NCI-H345 treated with DMSO at 0.1 percent for 48 hours (cell line): ENCODE measurements around the gene PKD1.
"Not testable (repeated sequence)": the region's sequence is repeated elsewhere in the genome, so short reads cannot be mapped to it uniquely, and the experiment has no call there.

ENCODE experiments used
- DNase-seq: peaks from one replicate; lab custom pipeline; 2025; ENCODE audit not compliant: unreplicated experiment; lab: John Stamatoyannopoulos, UW

PKD1 gene

GRCh38 chr16:2110332-2111008 is 25.2 kb downstream of the PKD1 start:
- not testable (repeated sequence) for DNase-seq

GRCh38 chr16:2109872-2110271 is 25.8 kb downstream of the PKD1 start:
- not testable (repeated sequence) for DNase-seq

- DNase-seq: not testable (repeated sequence)
Observed at GRCh38 chr16:2109271-2109580, 26.5 kb downstream of the PKD1 start.

- DNase-seq: not testable (repeated sequence)
Observed at GRCh38 chr16:2108446-2109270, 27.0 kb downstream of the PKD1 start.

- DNase-seq: not testable (repeated sequence)
Observed at GRCh38 chr16:2107791-2108125, 27.9 kb downstream of the PKD1 start.

- not testable (repeated sequence) for DNase-seq
Observed at GRCh38 chr16:2107121-2107790, 28.4 kb downstream of the PKD1 start.

GRCh38 chr16:2106211-2106610 is 29.5 kb downstream of the PKD1 start:
- DNase-seq: not testable (repeated sequence)

- not testable (repeated sequence) for DNase-seq
Observed at GRCh38 chr16:2105769-2106168, 29.9 kb downstream of the PKD1 start.

- DNase-seq: not testable (repeated sequence)
Observed at GRCh38 chr16:2105291-2105690, 30.4 kb downstream of the PKD1 start.

- peak; percentile 65 for DNase-seq
Observed at GRCh38 chr16:2104464-2104863, 31.2 kb downstream of the PKD1 start.

GRCh38 chr16:2102471-2102870 is 33.2 kb downstream of the PKD1 start:
- DNase-seq: no peak

GRCh38 chr16:2101581-2101980 is 34.1 kb downstream of the PKD1 start:
- not testable (repeated sequence) for DNase-seq

- not testable (repeated sequence) for DNase-seq
Observed at GRCh38 chr16:2097689-2098088, 38.0 kb downstream of the PKD1 start.

GRCh38 chr16:2096853-2097595 is 38.7 kb downstream of the PKD1 start:
- DNase-seq: no peak

GRCh38 chr16:2095918-2096582 is 39.6 kb downstream of the PKD1 start:
- DNase-seq: no peak

- no peak for DNase-seq
Observed at GRCh38 chr16:2095315-2095853, 40.3 kb downstream of the PKD1 start.

- DNase-seq: no peak
Observed at GRCh38 chr16:2093793-2094192, 41.9 kb downstream of the PKD1 start.

GRCh38 chr16:2092866-2093265 is 42.8 kb downstream of the PKD1 start:
- DNase-seq: no peak

- DNase-seq: no peak
Observed at GRCh38 chr16:2092256-2092620, 43.5 kb downstream of the PKD1 start.

GRCh38 chr16:2091547-2092255 is 44.0 kb downstream of the PKD1 start:
- DNase-seq: no peak
